Dedifferentiated amniotic fluid mesenchymal stem cell (primary cell): Measurements from ENCODE around the gene MIA3.
"Not testable (repeated sequence)": the region's sequence is repeated elsewhere in the genome, so short reads cannot be mapped to it uniquely, and the experiment has no call there.

Experiments
- DNase-seq: peaks from one replicate; pipeline ENCODE4 v3.0.0-alpha.2; 2016; ENCODE audit errors: extremely low spot score

The MIA3 gene

GRCh38 chr1:222618001-222618879, at the start of gene MIA3:
TSS of gene MIA3 (plus strand) at chr1:222618097. CDS start at chr1:222618111, 14 bp downstream.
- no peak for DNase-seq

GRCh38 chr1:222570837-222571236, 47.1 kb upstream of the MIA3 start:
- no peak for DNase-seq

GRCh38 chr1:222579316-222579715, 38.6 kb upstream of the MIA3 start:
- no peak for DNase-seq

- no peak for DNase-seq
These were observed 35.7 kb upstream of the MIA3 start for GRCh38 chr1:222582099-222582774.

- DNase-seq, result no peak
These were observed 34.8 kb upstream of the MIA3 start for GRCh38 chr1:222583079-222583478.

GRCh38 chr1:222586842-222587241, 31.1 kb upstream of the MIA3 start:
- no peak for DNase-seq

- no peak for DNase-seq
These were observed 29.8 kb upstream of the MIA3 start for GRCh38 chr1:222588135-222588534.

- DNase-seq, result peak; percentile 79
These were observed 28.2 kb upstream of the MIA3 start, which contains the start of gene TAF1A for GRCh38 chr1:222589462-222590302. TSS of gene TAF1A (minus strand) at chr1:222589933.

GRCh38 chr1:222592171-222592570, 25.7 kb upstream of the MIA3 start:
- DNase-seq, result no peak

GRCh38 chr1:222594789-222595188, 23.1 kb upstream of the MIA3 start:
- DNase-seq, result no peak

GRCh38 chr1:222596696-222597095, 21.2 kb upstream of the MIA3 start:
- no peak for DNase-seq

- DNase-seq, result no peak
These were observed 17.6 kb upstream of the MIA3 start for GRCh38 chr1:222600281-222600680.

- no peak for DNase-seq
These were observed 16.6 kb upstream of the MIA3 start for GRCh38 chr1:222601257-222601656.

- DNase-seq, result no peak
These were observed 11.1 kb upstream of the MIA3 start for GRCh38 chr1:222606757-222607156.

GRCh38 chr1:222609111-222609510, 8.8 kb upstream of the MIA3 start:
- DNase-seq, result not testable (repeated sequence)

GRCh38 chr1:222610728-222611127, 7.2 kb upstream of the MIA3 start:
- no peak for DNase-seq

GRCh38 chr1:222613627-222614026, 4.3 kb upstream of the MIA3 start:
- DNase-seq, result no peak

GRCh38 chr1:222616525-222616924, 1.4 kb upstream of the MIA3 start:
- peak; percentile 75 for DNase-seq

- DNase-seq, result peak; percentile 97
These were observed 438 bp upstream of the MIA3 start for GRCh38 chr1:222617367-222617951.

- no peak for DNase-seq
These were observed 1.1 kb downstream of the MIA3 start for GRCh38 chr1:222618880-222619596.

- DNase-seq, result no peak
These were observed 2.7 kb downstream of the MIA3 start for GRCh38 chr1:222620566-222620965.
